Embryonic facial prominence (tissue), 1 donor: ENCODE results near the gene SPATA3.

ENCODE experiments used
- DNase-seq: peaks from one replicate; pipeline ENCODE4 v3.0.0-alpha.2; 2016; ENCODE audit errors: extremely low spot score

The SPATA3 gene

DNA sequence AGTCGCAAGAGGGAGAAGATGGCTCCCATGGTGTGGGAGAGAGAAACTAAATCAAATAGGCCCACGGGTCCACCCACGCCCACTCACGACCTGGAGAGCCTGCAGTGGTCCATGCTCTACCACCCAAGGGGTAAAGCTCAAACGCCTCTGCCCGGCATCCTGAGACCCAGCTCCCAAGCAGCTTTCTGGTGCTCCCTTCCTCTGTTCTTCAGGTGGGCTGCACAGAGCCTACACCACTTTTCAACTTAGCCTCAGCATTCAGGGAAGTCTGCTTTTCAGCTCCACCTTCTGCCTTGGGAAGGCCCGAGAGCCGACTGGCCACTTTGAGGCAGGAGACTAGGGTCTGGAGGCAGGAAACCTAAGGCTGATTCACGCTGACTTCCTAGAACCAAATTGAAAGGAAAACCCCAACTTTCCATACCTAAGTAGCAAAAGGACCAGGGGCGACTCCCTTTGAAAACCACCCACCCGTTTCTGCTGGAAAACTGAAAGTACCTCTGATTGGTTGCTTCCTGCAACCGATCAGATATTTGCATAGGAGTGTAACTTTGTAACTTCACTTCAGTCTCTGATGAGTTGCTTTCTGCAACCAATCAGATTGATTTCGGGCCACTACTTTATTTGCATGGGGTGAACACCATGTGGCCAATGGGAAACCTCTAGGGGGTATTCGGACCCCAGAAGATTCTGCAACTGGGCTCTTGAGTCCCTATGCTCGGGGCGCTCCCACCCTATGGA, 26.8 kb upstream of the SPATA3 start:
- no peak for DNase-seq

DNA sequence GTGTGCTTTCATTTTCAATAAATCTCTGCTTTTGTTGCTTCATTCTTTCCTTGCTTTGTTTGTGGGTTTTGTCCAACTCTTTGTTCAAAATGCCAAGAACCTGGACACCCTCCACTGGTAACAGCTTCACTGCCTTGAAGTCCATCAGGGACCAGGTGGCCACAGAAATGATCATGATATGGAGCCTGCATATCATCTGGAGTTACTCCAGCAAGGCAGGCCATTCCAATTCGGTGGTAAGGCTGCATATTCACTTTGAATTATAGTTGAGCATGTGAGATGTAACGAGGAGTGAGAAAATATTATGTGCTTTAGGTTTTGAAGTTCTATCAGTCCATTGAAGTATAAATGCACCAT, 26.3 kb upstream of the SPATA3 start:
- no peak for DNase-seq

DNA sequence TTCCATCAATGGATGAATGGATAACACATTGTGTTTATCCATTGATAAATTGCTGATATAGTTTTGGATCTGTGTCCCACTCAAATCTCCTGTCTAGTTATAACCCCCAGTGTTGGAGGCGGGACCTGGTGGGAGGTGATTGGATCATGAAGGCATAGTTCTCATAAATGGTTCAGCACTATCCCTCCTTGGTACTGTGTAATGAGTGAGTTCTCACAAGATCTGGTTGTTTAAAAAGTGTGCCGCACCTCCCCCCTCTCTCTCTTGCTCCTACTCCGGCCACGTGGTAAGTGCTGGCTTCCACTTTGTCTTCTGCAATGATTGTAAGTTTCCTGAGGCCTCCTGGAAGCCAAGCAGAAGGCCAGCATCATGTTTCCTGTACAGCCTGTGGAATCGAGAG, 23.9 kb upstream of the SPATA3 start:
- no peak for DNase-seq

DNA sequence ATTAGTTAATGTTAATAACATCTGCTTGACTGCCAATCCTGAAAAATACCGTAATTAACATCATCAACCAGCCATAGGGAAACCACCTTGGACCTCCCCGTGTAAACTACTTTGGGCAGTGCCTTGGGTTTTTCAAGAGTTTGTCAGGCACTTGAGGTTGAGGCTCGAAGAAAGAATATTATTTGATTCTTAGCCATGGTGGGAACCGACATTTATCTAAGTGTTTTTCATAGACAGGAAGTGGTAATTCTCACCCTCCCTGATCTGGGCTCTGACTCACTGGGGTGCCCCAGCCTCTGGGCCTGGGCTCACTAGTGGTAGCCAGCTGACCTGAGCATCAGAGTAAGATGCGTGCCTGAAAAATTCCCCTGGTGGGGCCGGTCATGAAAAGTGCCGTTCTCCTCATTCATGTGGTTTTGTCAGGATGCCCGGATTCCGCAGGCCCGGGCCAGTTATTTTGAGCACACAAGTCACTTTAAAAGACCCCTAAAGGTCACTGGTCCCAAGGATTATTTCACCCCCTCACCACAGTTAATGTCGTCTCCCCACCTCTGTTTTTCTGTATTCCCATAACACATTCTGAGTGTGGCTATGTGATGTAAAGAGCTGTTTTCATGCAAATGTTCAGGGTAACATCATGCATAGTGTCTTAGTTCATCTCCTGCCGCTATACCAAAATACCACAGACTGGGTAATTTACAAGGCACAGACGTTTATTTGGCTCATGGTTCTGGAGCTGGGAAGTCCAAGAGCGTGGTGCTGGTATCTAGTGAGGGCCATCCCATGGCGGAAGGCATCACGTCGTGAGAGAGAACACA, 21.6 kb upstream of the SPATA3 start:
- no peak for DNase-seq

- DNase-seq, result no peak
These were observed 20.0 kb upstream of the SPATA3 start for GRCh38 chr2:230975927-230976326.

DNA sequence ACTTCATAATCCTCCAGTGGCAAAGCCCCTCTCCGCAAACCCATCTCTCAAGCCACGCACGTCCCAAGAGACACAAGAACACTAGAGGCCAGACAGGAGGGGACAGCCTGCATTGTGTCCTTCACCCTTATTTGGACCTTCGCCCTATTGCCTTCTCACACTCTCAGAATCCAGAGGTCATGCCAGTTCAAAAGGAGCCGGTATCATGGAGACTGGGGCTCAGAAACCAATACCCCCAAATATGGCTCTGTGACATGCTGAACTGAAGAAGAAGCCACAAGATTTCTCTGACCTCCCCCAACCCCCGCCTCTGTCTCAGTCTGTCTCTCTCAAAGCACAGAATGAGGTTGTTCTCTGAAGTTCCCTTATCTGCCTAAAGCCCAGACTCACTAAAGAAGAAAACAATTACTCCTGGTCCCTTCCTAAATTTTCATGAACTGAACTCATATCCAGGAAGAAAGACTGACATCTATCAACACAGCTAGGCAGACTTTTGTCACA, 19.2 kb upstream of the SPATA3 start:
- DNase-seq, result no peak

GRCh38 chr2:230980468-230980867, 15.5 kb upstream of the SPATA3 start:
- no peak for DNase-seq

GRCh38 chr2:230981704-230982103, 14.2 kb upstream of the SPATA3 start:
- DNase-seq, result no peak

GRCh38 chr2:230982126-230982525, 13.8 kb upstream of the SPATA3 start:
- DNase-seq, result no peak

GRCh38 chr2:230982528-230982927, 13.4 kb upstream of the SPATA3 start:
- DNase-seq, result no peak

DNA sequence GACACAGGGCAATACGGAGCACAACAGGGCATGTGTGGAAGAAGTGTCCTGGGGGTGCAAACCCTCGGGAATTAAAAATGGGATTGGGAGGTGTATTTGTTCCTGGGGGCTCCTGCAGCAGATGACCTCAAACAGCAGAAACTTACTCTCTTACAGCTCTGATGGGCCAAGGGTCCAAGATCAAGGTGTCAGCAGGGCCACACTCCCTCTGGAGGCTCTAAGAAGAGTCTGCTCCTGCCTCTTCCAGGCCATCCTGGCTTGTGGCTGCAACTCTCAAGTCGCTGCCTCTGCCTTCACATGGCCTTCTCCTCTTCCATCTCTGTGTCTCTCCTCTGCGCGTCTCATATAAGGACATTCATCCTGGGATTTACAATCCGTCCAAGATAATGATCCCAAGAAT, 12.4 kb upstream of the SPATA3 start:
- no peak for DNase-seq

DNA sequence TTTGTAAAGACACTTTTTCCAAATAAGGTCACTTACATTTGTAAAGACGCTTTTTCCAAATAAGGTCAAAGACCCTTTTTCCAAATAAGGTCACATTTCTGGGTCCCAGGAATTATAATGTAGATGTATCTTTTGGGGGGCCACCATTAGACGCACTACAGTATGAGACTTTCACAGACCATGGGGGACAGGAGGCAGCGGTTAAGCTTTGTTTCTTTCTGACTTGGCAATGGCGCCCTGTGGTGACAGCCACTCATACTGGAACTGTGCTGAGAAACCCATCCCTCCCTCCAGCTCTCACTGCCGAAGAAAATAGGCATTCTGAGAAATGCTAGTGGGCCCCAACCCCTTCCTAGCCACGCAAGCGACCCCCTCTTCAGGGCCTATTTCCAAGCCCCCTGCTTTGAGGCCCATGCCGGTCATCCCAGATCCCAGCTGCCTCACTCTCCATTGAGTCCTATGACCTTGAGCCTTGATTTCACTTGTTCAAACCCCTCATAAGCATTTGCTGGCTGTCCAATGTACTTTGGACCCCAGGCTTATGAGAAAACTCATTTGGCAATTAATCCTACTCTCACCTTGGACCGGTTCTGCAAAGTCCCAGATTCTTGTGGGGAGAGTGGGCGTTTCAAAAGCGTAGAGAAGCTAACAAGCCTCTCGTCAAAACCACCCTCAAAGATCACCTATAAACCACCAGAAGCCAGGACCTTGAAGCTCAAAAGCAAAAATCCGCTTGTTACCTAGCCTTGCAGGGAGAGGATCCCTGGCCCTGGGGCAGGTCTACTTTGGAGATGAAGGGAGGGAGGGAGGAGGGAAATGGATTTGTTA, 11.3 kb upstream of the SPATA3 start:
- DNase-seq, result no peak

DNA sequence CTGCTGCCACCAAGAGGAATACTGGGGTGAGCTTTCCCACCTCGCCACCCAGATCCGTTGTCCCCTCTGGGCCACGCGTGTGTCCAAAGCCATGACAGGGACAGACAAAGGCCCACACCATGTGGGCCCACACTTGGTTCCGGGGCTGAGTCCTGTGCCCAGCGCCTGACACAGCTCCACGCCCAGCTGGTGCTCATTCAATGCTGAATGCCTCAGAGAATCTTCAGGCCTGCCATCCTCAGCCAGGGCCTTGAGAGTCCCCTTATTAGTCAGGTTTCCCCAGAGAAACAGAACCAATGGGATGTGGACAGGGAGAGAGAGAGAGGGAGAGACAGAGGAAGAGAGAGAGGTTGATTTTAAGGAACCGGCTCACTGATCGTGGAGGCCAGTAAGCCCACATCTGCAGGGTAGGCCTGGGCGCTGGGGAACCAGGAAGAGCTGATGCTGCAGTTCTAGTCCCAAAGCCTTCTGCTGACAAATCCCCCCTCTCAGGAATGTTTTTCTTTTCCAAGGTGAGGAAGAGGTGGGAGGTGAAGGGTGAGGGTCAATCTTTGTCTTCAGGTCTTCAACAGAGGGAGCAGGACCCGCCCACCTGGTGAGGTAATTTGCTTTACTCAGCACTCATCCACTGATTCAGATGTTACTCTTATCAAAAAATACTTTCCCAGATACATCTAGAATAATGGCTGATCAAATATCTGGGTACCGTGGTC, 10.2 kb upstream of the SPATA3 start:
- DNase-seq, result no peak

DNA sequence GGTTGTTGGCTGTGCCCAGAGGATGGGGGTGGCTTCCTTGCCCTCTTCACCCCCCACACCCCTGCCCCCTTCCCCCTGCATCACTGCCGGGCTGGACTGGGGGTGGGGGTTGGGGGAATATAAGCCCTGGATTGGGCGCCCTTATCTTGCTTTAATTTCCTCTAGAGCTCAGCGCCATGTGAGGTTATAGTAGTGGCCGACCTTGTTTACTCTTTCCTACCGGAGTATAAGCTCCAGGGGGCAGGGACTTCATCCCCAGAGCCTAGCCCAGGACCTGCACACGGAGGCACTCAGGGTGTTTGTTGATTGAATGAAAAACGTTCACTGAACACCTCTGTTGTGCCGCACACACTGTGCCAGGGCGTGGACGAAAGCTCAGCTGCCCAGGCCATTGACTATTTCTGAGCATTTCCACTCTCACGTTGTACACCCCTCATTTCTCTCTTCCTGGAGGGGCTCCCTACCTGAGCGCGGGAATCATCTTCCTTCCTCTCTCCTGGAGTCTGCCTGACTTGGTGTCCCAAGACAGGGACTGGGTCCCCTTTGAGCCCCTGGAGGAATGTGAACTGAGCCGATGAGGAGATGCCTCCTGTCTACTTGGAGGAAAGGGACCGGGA, 9.3 kb upstream of the SPATA3 start:
- DNase-seq, result no peak

DNA sequence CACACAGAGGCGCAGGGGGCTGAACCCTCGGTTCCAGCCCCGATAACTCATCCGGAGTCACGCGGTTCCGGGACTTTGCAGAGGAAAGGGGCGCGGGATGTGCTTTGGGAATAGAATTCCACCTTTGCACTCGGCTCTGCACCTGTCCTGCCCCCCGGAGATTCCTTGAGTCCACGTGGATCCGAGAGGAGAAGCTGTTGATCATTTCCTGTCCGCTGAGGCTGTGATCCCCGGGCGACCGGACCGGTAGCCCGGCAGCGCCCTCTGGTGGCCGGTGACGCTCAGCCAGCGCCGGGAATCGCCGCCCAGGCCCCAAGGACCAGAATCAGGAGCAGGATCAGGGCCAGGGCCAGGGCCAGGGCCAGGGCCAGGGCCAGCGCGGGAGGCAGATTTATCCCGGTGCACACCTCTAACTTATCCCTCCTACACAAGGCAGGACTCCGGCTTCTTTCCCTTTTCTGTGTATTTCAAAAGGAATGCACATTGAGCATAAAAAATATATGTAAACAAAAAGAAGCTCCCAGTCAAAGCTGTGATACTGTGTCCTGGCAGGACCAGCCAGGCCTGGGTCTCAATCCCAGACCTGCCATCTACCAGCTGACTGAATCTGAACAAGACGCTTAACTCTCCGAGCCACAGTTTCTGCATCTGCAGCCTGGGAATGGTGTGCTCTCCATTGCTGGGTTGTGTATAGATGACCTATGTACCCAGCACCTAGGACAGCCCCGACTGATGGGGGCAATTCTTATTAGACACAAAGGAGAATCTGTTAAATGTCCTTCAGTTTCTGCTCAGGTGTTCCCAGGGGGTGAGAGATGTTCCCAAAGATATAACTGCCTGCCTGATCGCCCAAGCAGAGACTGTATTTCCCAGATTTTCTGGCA, 8.5 kb upstream of the SPATA3 start:
- no peak for DNase-seq

DNA sequence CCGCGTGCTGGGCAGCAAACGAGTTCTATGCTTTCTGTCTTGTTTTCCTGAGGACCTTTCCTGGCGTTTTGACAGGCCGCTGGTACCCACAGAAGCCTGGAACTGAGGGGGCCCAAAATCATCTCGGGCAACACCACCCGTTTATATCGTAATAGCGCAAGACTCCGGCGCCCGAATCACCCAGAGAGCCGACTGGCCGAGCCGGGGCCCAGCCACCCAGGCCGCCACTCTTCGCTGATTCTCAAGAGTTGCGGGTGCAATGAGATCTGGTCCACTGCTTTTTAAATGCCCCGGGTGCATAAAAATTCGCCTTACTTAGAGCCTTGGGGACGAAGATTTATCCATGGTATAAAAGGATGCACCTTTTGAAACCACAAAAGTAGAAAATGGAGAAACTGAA, 6.2 kb upstream of the SPATA3 start:
- DNase-seq, result no peak

DNA sequence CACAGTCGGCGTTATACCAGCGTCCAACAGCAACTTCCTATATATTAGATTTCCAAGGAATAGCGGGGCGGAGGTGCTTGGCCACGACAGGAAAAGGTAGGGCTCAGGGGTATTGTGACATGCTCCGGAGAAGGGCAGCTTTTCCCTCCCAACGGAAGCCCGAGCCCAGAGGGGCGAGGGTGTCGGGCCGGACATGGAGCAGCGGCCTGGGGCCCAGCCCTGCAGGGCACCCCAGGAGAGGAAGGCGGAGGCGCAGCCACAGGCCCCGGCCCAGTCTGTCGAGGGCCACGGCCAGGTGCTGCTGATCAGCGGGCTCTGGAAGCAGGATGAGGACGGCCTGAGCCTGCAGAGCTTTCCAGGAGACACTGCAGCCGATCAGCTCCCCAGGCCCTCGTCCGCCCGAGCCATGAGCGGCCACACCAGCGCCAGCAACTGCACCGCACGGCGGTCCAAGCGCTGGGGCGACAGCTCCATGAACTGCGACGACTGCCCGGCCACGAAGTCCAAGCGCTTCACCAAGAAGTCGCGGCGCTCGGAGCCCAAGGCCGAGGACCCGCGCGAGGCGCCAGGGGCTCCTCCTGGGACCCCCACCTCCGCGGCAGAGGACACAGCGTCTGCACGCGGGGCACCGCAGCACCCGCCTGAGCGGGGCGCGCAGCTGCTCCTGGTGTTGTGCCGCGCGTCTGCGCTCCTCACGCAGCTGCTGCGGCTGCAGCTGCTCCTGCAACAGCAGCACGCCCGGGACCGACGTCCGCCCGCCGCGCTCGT, 5.6 kb upstream of the SPATA3 start:
- DNase-seq, result no peak

DNA sequence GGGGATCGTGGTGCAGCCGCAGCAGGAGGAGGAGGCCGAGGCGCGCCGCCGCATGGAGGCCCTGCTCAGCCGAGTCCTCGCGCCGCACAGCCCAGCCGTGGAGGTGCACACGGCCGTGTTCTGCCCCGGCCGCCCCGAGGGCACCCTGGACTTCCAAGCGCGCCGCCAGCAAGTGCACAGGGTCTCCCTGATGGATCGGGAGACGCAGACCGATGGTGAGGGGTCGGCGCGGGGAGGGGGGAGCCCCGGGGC, 5.1 kb upstream of the SPATA3 start:
- no peak for DNase-seq

DNA sequence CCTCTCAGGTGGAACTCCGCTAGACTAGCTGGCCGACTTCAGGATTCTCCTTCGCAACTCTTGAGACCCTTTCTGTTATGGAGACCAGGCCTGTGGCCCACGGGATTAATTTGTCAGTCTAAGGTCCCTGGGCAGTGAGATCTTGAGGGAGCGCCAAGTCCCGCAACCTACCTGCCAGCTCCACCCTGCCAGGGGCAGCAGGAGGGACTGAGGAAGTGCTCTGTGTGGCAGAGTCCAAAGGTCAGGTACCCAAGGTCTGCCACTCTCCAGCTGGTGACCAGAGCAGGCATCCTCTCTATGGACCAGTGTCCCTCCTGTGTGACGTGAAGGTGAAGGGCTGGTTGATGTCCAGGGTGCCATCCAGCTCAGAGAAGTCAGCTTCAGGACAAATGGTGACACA, 4.3 kb upstream of the SPATA3 start:
- DNase-seq, result no peak

DNA sequence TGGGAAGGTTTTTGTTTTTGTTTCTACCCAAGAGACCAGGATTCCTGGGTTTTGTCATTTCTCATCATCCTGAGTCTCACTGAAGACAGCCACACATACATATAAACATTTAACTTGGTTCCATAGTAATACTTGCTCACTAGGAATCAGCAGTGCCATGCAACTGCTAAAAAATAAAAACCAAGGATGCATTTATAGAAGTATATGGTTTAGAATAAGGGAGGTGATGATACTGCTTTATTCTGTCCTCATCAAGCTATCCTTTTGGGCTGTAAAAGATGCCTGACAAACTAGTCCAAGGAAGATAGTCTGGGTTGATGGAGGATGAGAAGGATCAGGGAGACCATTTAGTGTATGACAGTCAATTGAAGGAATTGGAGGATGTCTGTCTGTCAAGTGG, 740 bp downstream of the SPATA3 start:
- no peak for DNase-seq
